KG1 (cell line): ENCODE measurements around the gene ZCRB1.

ENCODE experiments used
- DNase-seq: peaks from one replicate; lab custom pipeline; 2025; lab: John Stamatoyannopoulos, UW

ZCRB1 gene

GRCh38 chr12:42278128-42278510, 47.8 kb downstream of the ZCRB1 start:
- no peak for DNase-seq

- no peak for DNase-seq
Measured at GRCh38 chr12:42277396-42278127, 48.3 kb downstream of the ZCRB1 start.

- no peak for DNase-seq
Measured at GRCh38 chr12:42275499-42275898, 50.4 kb downstream of the ZCRB1 start.

- DNase-seq = no peak
Measured at GRCh38 chr12:42273706-42274105, 52.2 kb downstream of the ZCRB1 start.

- DNase-seq = no peak
Measured at GRCh38 chr12:42270596-42270995, 55.3 kb downstream of the ZCRB1 start.

GRCh38 chr12:42267413-42268190, 58.3 kb downstream of the ZCRB1 start:
- DNase-seq = no peak

- no peak for DNase-seq
Measured at GRCh38 chr12:42266579-42267230, 59.2 kb downstream of the ZCRB1 start.

GRCh38 chr12:42262271-42262670, 63.6 kb downstream of the ZCRB1 start:
- DNase-seq = no peak
